Type B pancreatic cell (in vitro differentiated cells): Measurements from ENCODE around the gene CRB1. TPM values are rescaled to one million over a fixed set of nuclear protein-coding genes. Genes with fewer than 3 reads are reported as not detected.
A peak's percentile ranks its signal among the peaks of the same experiment; 100 is the strongest.

ENCODE experiments used
- DNase-seq: peaks from one replicate; pipeline ENCODE4 v3.0.0; 2021; ENCODE audit warnings: mixed read lengths; ENCODE audit not compliant: unreplicated experiment; ENCODE audit errors: extremely low spot score
- H3K27ac Mint-ChIP-seq: 2 replicates; pipeline ENCODE4 v1.8.0; 2021; ENCODE audit warnings: mild to moderate bottlenecking, mixed read lengths
- H3K27me3 Mint-ChIP-seq: 2 replicates; pipeline ENCODE4 v1.8.0; 2021; ENCODE audit warnings: mixed read lengths
- H3K36me3 Mint-ChIP-seq: 2 replicates; pipeline ENCODE4 v1.8.0; 2021; ENCODE audit warnings: mixed read lengths
- H3K4me1 Mint-ChIP-seq: one replicate; pipeline ENCODE4 v1.8.0; 2021; ENCODE audit warnings: mixed read lengths; ENCODE audit not compliant: unreplicated experiment
- H3K4me3 Mint-ChIP-seq: 2 replicates; pipeline ENCODE4 v1.8.0; 2021; ENCODE audit warnings: mild to moderate bottlenecking, mixed read lengths
- H3K9me3 Mint-ChIP-seq: 2 replicates; pipeline ENCODE4 v1.8.0; 2021; ENCODE audit warnings: mixed read lengths
- CTCF ChIP-seq: fragments of 200-600 bp; sonication (generic); conservative IDR thresholded peaks from 2 replicates; pipeline ENCODE4 v1.5.0; 2021; ENCODE audit warnings: antibody characterized with exemption, mild to moderate bottlenecking
- total RNA-seq: library from RNA; stranded (reverse); gene quantifications from 2 replicates; pipeline ENCODE4 v1.2.1, GENCODE V29; 2021; ENCODE audit warnings: low replicate concordance

Gene CRB1
- total RNA-seq, 1 donor from 2014 or later: 5.7 TPM

- DNase-seq: no peak
- no peaks in the 10 kb centered on the region for H3K27me3 Mint-ChIP-seq
- H3K36me3 Mint-ChIP-seq: no peaks in the 10 kb centered on the region
- H3K9me3 Mint-ChIP-seq: no peaks in the 10 kb centered on the region
- H3K4me3 Mint-ChIP-seq: no peak overlapping the region
- TF ChIP-seq CTCF: peak; percentile 90
- H3K4me1 Mint-ChIP-seq: no peaks in the 10 kb centered on the region
- no peak overlapping the region for H3K27ac Mint-ChIP-seq
Measured at GRCh38 chr1:197526736-197527371, 258.8 kb downstream of the CRB1 start.

Other genes with a start within 250 kb of the CRB1 start
- 0.48 and 0.93 TPM in 2 replicates for gene F13B, start 201.0 kb upstream of the CRB1 start, total RNA-seq
- 13.0 and 38.6 TPM in 2 replicates for gene ASPM, start 121.6 kb upstream of the CRB1 start, total RNA-seq
- gene ZBTB41, start 67.0 kb upstream of the CRB1 start, total RNA-seq: 13.1 and 17.6 TPM in 2 replicates